ENCODE measurements around the gene ZNF177. TPM values are rescaled to one million over a fixed set of nuclear protein-coding genes. Genes with fewer than 3 reads are reported as not detected.
"Not testable (repeated sequence)": the region's sequence is repeated elsewhere in the genome, so short reads cannot be mapped to it uniquely, and the experiment has no call there.

Gene ZNF177
- polyA plus RNA-seq (2013, experiment 1 of 2): 1.5 TPM
- 1.5 TPM for polyA plus RNA-seq (2013, experiment 2 of 2)

GRCh38 chr19:9362905-9363304 is at the start of gene ZNF177:
Gene ZNF177, plus strand, starts transcription at chr19:9363013. Its CDS starts 15,299 bp downstream, at chr19:9378312.
- H2BK120ac ChIP-seq (ENCODE audit: low read depth, low read length): no peak within 1 kb of the TSS
- no peak within 1 kb of the TSS for H3K18ac ChIP-seq (ENCODE audit: low read depth in 1 of 2, low read length in 2 of 2)
- H3K4me3 ChIP-seq (ENCODE audit: insufficient read depth in 1 of 2, low read depth in 1 of 2, low read length in 2 of 2): peak within 1 kb of the TSS in 1 of 2 experiments; percentile 55
- no peak within 1 kb of the TSS for H3K4me2 ChIP-seq (ENCODE audit: low read length, poor library complexity, severe bottlenecking)
- DNase-seq: no peak
- no peak within 1 kb of the TSS for H2BK5ac ChIP-seq (ENCODE audit: low read depth, low read length, poor library complexity, severe bottlenecking)
- H2AFZ ChIP-seq (ENCODE audit: low read depth, low read length): no peak within 1 kb of the TSS
- no peaks in the 10 kb centered on the region for H3K4me1 ChIP-seq (ENCODE audit: control insufficient read depth, insufficient read depth, low read depth, low read length)
- H4K8ac ChIP-seq (ENCODE audit: low read length): no peak within 1 kb of the TSS
- peaks cover 93% of the 10 kb centered on the region for H3K9me3 ChIP-seq (ENCODE audit: control insufficient read depth, low read length)
- H2BK15ac ChIP-seq (ENCODE audit: low read depth, poor library complexity, severe bottlenecking): no peak within 1 kb of the TSS
- no peak within 1 kb of the TSS for H4K91ac ChIP-seq (ENCODE audit: low read length)
- H3K14ac ChIP-seq (ENCODE audit: low read length in 2 of 2): no peak within 1 kb of the TSS
- no peak within 1 kb of the TSS for H3K27ac ChIP-seq (ENCODE audit: low read length, poor library complexity, severe bottlenecking)
- no peak within 1 kb of the TSS for H3K23ac ChIP-seq (ENCODE audit: low read length in 2 of 2)
- H2BK12ac ChIP-seq (ENCODE audit: low read length in 2 of 2): no peak within 1 kb of the TSS
- H3K27me3 ChIP-seq (ENCODE audit: control insufficient read depth in 1 of 2, insufficient read depth in 1 of 2, low read length in 2 of 2): no peaks in the 10 kb centered on the region
- no peak within 1 kb of the TSS for H3K4ac ChIP-seq (ENCODE audit: low read depth in 1 of 2, low read length in 2 of 2)
- 98% methylated on average over 28 of the region's 28 CpGs for WGBS
- H3K9ac ChIP-seq (ENCODE audit: low read length): peak within 1 kb of the TSS; percentile 36
- peaks cover 9 to 15% of the 10 kb centered on the region in 2 experiments for H3K36me3 ChIP-seq (ENCODE audit: control insufficient read depth in 1 of 2, insufficient read depth in 2 of 2, low read depth in 1 of 2, low read length in 2 of 2)
- H3K79me1 ChIP-seq (replicated peaks; ENCODE audit: low read length, poor library complexity, severe bottlenecking): no peaks in the 10 kb centered on the region
- no peak within 1 kb of the TSS for H2AK5ac ChIP-seq (ENCODE audit: low read length, severe bottlenecking)

GRCh38 chr19:9313756-9314155 is 49.1 kb upstream of the ZNF177 start:
- H3K4me2 ChIP-seq (ENCODE audit: low read length, poor library complexity, severe bottlenecking): no peak overlapping the region
- no peak overlapping the region for H3K9ac ChIP-seq (ENCODE audit: low read length)
- H2BK12ac ChIP-seq (ENCODE audit: low read length in 2 of 2): no peak overlapping the region
- H2BK120ac ChIP-seq (ENCODE audit: low read depth, low read length): no peak overlapping the region
- H3K4me1 ChIP-seq (ENCODE audit: control insufficient read depth, insufficient read depth, low read depth, low read length): no peaks in the 10 kb centered on the region
- no peaks in the 10 kb centered on the region for H3K27me3 ChIP-seq (ENCODE audit: control insufficient read depth in 1 of 2, insufficient read depth in 1 of 2, low read length in 2 of 2)
- no peak overlapping the region for H3K23ac ChIP-seq (ENCODE audit: low read length in 2 of 2)
- no peak overlapping the region for H4K8ac ChIP-seq (ENCODE audit: low read length)
- no peaks in the 10 kb centered on the region for H3K9me3 ChIP-seq (ENCODE audit: control insufficient read depth, low read length)
- H2AFZ ChIP-seq (ENCODE audit: low read depth, low read length): no peak overlapping the region
- peaks cover 2% of the 10 kb centered on the region for H3K79me1 ChIP-seq (replicated peaks; ENCODE audit: low read length, poor library complexity, severe bottlenecking)
- H3K36me3 ChIP-seq (ENCODE audit: control insufficient read depth in 1 of 2, insufficient read depth in 2 of 2, low read depth in 1 of 2, low read length in 2 of 2): no peaks in the 10 kb centered on the region
- WGBS: 80% methylated on average over 4 of the region's 4 CpGs
- no peak overlapping the region for H3K27ac ChIP-seq (ENCODE audit: low read length, poor library complexity, severe bottlenecking)
- H4K91ac ChIP-seq (ENCODE audit: low read length): no peak overlapping the region
- DNase-seq: no peak
- H3K14ac ChIP-seq (ENCODE audit: low read length in 2 of 2): no peak overlapping the region
- no peak overlapping the region for H2BK5ac ChIP-seq (ENCODE audit: low read depth, low read length, poor library complexity, severe bottlenecking)
- no peak overlapping the region for H2BK15ac ChIP-seq (ENCODE audit: low read depth, poor library complexity, severe bottlenecking)
- H3K18ac ChIP-seq (ENCODE audit: low read depth in 1 of 2, low read length in 2 of 2): no peak overlapping the region
- H2AK5ac ChIP-seq (ENCODE audit: low read length, severe bottlenecking): no peak overlapping the region
- no peak overlapping the region for H3K4me3 ChIP-seq (ENCODE audit: insufficient read depth in 1 of 2, low read depth in 1 of 2, low read length in 2 of 2)
- no peak overlapping the region for H3K4ac ChIP-seq (ENCODE audit: low read depth in 1 of 2, low read length in 2 of 2)

- WGBS: 83% methylated on average over 11 of the region's 23 CpGs
- Histone ChIP-seq H3K4me2 (ENCODE audit: low read length, poor library complexity, severe bottlenecking) (no peak overlapping the region), H3K23ac (ENCODE audit: low read length in 2 of 2) (no peak overlapping the region), H3K4me3 (ENCODE audit: insufficient read depth in 1 of 2, low read depth in 1 of 2, low read length in 2 of 2) (peak overlapping the region in 1 of 2 experiments; percentile 17), H2BK120ac (ENCODE audit: low read depth, low read length) (no peak overlapping the region), H3K79me1 (replicated peaks; ENCODE audit: low read length, poor library complexity, severe bottlenecking) (peaks cover 8% of the 10 kb centered on the region), H2AK5ac (ENCODE audit: low read length, severe bottlenecking) (no peak overlapping the region), H3K36me3 (ENCODE audit: control insufficient read depth in 1 of 2, insufficient read depth in 2 of 2, low read depth in 1 of 2, low read length in 2 of 2) (peaks cover 7 to 11% of the 10 kb centered on the region in 2 experiments), H3K4me1 (ENCODE audit: control insufficient read depth, insufficient read depth, low read depth, low read length) (peaks cover 2% of the 10 kb centered on the region), H2AFZ (ENCODE audit: low read depth, low read length) (no peak overlapping the region), H3K27ac (ENCODE audit: low read length, poor library complexity, severe bottlenecking) (no peak overlapping the region), H3K4ac (ENCODE audit: low read depth in 1 of 2, low read length in 2 of 2) (no peak overlapping the region), H2BK5ac (ENCODE audit: low read depth, low read length, poor library complexity, severe bottlenecking) (no peak overlapping the region), H4K8ac (ENCODE audit: low read length) (no peak overlapping the region), H3K27me3 (ENCODE audit: control insufficient read depth in 1 of 2, insufficient read depth in 1 of 2, low read length in 2 of 2) (no peaks in the 10 kb centered on the region), H3K9ac (ENCODE audit: low read length) (no peak overlapping the region), H3K18ac (ENCODE audit: low read depth in 1 of 2, low read length in 2 of 2) (no peak overlapping the region), H3K9me3 (ENCODE audit: control insufficient read depth, low read length) (peaks cover 17% of the 10 kb centered on the region), H4K91ac (ENCODE audit: low read length) (no peak overlapping the region), H3K14ac (ENCODE audit: low read length in 2 of 2) (no peak overlapping the region), H2BK12ac (ENCODE audit: low read length in 2 of 2) (no peak overlapping the region), H2BK15ac (ENCODE audit: low read depth, poor library complexity, severe bottlenecking) (no peak overlapping the region)
- DNase-seq: no peak
These were observed 41.5 kb upstream of the ZNF177 start for GRCh38 chr19:9321338-9321737.

GRCh38 chr19:9321756-9322155 is 41.1 kb upstream of the ZNF177 start:
- H3K4me1 ChIP-seq (ENCODE audit: control insufficient read depth, insufficient read depth, low read depth, low read length); H3K23ac ChIP-seq (ENCODE audit: low read length in 2 of 2); H3K4me3 ChIP-seq (ENCODE audit: insufficient read depth in 1 of 2, low read depth in 1 of 2, low read length in 2 of 2); H3K14ac ChIP-seq (ENCODE audit: low read length in 2 of 2); H4K8ac ChIP-seq (ENCODE audit: low read length); H3K27ac ChIP-seq (ENCODE audit: low read length, poor library complexity, severe bottlenecking); H3K4me2 ChIP-seq (ENCODE audit: low read length, poor library complexity, severe bottlenecking); H2BK12ac ChIP-seq (ENCODE audit: low read length in 2 of 2); H3K18ac ChIP-seq (ENCODE audit: low read depth in 1 of 2, low read length in 2 of 2); H2BK15ac ChIP-seq (ENCODE audit: low read depth, poor library complexity, severe bottlenecking); H3K9ac ChIP-seq (ENCODE audit: low read length); H2BK5ac ChIP-seq (ENCODE audit: low read depth, low read length, poor library complexity, severe bottlenecking); H2BK120ac ChIP-seq (ENCODE audit: low read depth, low read length); H3K27me3 ChIP-seq (ENCODE audit: control insufficient read depth in 1 of 2, insufficient read depth in 1 of 2, low read length in 2 of 2); H4K91ac ChIP-seq (ENCODE audit: low read length); H3K79me1 ChIP-seq (replicated peaks; ENCODE audit: low read length, poor library complexity, severe bottlenecking); H3K4ac ChIP-seq (ENCODE audit: low read depth in 1 of 2, low read length in 2 of 2); H2AK5ac ChIP-seq (ENCODE audit: low read length, severe bottlenecking); H2AFZ ChIP-seq (ENCODE audit: low read depth, low read length); DNase-seq: not testable (repeated sequence)
- H3K36me3 ChIP-seq (ENCODE audit: control insufficient read depth in 1 of 2, insufficient read depth in 2 of 2, low read depth in 1 of 2, low read length in 2 of 2): peaks cover 7 to 11% of the 10 kb centered on the region in 2 experiments
- WGBS: 84% methylated on average over 10 of the region's 14 CpGs
- peaks cover 21% of the 10 kb centered on the region for H3K9me3 ChIP-seq (ENCODE audit: control insufficient read depth, low read length)
